Stimulated activated CD8-positive, alpha-beta memory T cell treated with anti-CD3 and anti-CD28 coated beads, Interleukin-4, amount 100 ng/mL, for 48 hours (primary cell): ENCODE results near the gene TBPL2.
"Not testable (repeated sequence)": the region's sequence is repeated elsewhere in the genome, so short reads cannot be mapped to it uniquely, and the experiment has no call there.

Source experiments
- DNase-seq: peaks from one replicate; pipeline ENCODE4 v3.0.0-alpha.2; 2020

TBPL2 gene

GRCh38 chr14:55399852-55400251 lies 40.6 kb downstream of the TBPL2 start:
- no peak for DNase-seq

DNA sequence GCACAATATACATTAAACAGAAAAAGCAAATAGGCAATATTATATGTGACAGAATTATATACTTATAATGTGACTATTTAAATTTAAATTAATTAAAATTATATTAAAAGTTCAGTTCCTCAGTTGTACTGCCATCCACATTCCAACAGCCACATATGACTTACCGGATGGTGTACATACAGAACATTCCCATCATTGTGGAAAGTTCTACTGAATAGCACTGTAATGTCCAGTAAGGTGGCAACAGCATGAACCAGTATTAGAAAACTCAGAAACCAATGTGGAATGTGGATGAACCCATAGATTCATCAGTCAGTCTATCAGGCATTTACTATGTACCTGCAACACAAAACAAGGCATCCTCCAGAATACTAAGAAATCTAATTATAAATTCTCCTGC lies 41.2 kb downstream of the TBPL2 start:
- no peak for DNase-seq

DNA sequence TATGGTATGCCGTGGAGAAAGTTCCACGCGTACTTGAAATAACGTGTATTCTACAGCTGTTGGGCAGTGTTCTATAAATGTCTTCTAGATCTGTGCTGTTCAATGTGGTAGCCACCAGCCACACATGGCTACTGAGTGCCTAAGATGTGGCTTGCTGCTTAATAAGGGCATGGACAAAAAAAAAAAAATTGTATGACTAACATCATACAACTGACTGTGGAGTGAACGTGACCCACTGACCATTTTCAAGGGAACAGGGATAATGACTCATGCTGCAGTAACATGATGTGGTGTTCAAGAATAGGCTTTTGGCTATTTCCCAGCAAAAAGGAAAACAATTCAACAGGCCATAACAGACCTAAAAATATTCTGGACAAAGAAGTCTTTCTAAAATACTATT lies 41.7 kb downstream of the TBPL2 start:
- no peak for DNase-seq

DNA sequence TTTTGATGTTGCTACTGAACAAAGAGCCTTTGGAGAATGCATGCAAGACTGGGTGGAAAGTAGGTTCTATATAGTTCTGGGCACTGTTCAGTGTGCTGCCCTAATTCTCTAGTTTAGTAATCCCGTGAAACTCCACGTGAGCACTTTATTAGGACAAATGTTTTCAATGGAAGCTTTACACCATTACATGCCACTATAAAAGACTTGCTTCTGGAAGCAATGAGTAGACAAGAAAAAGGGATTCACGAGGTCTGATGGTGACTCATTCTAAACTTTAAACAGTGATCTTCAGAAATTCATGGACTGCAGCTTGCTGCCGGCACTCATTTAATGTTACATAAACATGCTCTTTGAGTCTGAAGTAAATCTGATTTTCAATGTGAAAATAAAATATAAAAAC lies 51.1 kb downstream of the TBPL2 start:
- DNase-seq: no peak

DNA sequence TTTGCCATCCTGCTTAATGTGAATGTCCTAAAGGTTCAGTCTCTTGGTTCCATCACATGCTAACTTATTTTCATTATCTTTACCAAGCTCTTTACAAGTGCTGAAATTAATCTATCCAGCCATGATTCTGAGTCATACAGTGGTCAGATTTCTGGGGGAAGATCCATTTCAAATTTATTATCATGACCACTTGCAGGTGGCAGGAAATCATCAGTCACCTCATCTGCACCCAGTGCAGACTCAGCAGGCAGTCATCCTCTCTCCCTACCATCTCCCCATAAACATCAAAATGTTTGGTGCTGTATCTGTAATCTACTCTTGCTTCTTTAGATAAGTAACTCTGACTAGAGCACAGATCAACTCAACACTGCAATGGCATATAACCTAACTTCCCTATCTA lies 52.3 kb downstream of the TBPL2 start:
- no peak for DNase-seq

GRCh38 chr14:55387121-55387520 lies 53.3 kb downstream of the TBPL2 start:
- no peak for DNase-seq

GRCh38 chr14:55386037-55386808 lies 54.2 kb downstream of the TBPL2 start:
- peak; percentile 29 for DNase-seq

DNA sequence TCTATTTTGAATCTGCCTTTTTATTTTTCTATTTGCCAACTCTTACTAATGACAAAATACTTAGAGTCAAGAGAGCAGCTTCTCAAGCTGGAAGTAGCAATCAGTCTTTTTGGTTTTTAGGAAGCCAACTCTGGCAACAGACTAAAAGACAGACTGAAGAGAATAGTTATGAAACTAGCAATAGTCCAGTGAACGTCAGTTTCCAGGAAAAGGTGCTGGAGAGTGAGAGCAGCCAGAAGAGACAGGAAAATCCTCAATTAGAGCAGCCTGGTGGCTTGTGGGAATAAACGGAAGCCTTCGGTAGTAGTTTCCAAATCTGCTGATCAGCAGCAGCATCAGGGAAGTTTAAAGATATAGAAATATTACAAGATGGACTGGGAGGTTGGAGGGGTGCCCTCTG lies 55.9 kb downstream of the TBPL2 start:
- no peak for DNase-seq

DNA sequence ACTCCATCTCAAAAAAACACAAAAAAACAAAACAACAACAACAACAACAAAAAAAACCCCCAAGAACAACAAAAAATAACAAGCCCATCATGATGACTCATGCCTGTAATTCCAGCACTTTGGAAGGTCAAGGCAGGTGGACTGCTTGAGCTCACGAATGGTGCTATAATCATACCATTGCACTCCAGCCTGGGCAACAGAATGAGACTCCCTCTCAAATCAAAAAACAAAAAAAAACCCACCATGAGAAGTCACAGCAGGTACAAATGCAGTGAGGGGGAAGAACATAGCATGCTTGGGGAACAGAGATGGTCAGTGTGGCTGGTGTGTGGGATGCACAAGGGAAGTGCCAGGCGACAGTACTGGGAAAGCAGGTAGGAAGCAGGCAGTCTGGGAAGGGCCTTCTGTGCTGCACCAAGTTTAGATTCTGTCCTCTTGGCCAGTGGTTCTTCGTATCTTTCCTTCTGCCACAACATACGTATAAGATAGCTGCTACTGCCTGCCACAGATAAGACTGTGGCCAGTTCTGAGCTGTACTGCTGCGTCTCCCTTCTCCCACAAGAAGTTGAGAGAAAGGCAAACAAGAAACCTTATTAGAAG lies 56.8 kb downstream of the TBPL2 start:
- DNase-seq: no peak

DNA sequence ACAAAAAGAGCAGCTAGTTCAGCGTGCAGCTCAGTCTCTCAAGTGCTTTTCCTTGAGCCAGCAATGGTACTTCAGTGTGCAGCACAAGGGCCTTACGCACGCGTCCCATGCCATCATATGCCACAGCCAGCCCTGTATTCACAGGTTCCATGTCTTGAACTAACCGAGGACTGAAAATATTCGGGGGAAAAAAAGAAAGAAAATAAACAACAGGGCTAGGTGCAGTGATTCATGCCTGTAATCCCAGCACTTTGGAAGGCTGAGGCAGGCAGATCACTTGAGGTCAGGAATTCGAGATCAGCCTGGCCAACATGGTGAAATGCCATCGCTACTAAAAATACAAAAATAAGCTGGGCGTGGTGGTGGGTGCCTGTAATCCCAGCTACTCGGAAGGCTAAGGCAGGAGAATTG lies 57.4 kb downstream of the TBPL2 start:
- DNase-seq: not testable (repeated sequence)

GRCh38 chr14:55382483-55382882 lies 57.9 kb downstream of the TBPL2 start:
- no peak for DNase-seq

DNA sequence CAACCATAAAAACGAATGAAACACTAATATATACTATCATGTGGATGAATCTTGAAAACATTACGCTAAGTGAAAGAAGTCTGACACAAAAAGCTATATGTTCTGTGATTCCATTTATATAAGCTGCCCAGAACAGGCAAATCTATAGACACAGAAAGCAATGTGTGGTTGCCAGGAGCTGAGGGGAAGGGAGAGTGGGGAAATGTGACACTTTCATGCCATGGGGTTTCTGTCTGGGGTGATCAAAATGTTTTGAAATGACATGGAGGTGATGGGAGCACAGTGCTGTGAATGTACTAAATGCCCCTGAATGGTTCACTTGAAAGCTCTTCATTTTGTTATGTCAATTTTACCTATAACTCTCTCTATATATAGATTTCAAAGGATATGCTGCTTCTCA lies 58.9 kb downstream of the TBPL2 start:
- no peak for DNase-seq

DNA sequence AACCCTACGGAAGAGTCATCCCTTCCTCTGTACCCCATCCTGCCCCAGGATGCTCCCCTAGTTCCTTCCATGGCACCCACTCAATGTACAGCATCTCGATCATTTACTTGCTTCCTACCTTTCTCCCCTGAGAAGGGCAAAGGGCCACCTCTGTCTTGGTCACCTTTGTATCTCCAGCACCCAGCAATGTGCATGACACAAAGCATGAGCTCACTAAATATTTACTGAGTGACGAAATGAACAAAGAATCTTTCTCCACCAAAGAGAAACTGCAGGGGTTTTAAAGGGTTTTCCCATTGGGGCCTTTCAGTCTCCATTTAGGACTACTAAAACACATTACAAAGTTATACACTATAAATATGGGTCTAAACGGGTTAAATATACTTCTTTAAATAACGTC lies 59.4 kb downstream of the TBPL2 start:
- DNase-seq: no peak

DNA sequence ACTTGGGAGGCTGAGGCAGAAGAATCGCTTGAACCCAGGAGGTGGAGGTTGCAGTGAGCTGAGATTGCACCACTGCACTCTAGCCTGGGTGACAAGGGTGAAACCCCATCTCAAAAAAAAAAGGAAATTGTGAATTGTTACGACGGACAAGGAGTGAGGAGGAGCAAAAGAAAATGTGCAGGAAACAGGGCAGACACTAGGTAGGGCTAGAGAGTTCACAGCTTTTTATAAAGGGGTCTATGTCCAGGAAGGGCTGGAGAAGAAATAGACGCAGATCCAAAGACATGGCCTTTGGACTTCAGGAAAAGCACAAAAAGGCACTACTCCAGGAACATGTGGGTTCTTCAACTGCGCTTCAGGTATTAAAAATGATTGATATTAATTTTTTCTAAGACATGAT lies 63.2 kb downstream of the TBPL2 start:
- no peak for DNase-seq

GRCh38 chr14:55374771-55375170 lies 65.6 kb downstream of the TBPL2 start:
- DNase-seq: no peak

- no peak for DNase-seq
These were observed 66.4 kb downstream of the TBPL2 start for GRCh38 chr14:55373784-55374705.

DNA sequence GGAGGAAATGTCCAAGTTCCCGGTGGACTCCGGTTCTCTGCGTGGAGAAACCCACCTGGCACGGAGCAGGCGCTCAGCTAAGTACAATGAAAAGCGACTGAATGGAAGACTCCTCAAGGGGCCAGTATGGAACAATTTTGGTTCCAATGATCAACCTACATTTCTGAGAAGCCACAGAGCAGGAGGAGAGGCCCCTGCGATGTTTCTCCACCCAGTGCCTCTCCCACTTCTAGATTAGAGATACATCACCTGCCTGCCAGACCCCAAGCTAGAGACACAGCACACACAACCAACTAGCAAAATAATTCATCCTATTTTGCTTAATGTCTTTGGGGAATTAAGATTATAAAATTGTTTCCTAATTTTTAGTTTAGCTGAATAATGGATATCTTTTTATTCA lies 67.6 kb downstream of the TBPL2 start:
- no peak for DNase-seq

- no peak for DNase-seq
These were observed 68.0 kb downstream of the TBPL2 start for GRCh38 chr14:55372423-55372822.

DNA sequence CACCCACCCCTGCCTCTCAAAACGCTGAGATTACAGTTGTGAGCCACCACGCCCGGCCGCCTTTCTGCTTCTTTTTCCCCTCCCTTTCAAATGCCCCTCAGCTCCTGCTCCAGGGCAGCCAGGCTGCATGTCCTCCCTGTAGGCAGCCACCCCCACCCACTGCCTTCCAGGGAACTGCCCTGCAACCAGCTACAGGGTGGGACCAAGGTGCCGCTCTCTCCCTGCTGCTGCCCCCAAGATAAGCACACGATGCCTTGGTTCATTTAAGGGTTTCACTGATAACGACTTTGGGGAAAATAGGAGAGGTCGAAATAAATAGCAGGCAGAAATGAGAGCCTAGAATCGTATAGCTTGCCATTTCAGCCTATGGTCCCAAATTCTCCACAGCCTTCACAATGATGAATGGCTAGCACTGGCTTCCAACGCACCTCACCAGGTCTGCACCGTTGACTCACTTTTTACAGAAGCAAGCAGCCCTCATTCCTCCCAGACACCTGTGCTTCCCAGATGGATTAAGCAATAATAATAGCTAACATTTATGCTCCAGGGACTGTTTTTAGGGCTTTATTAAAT lies 69.4 kb downstream of the TBPL2 start:
- DNase-seq: no peak

DNA sequence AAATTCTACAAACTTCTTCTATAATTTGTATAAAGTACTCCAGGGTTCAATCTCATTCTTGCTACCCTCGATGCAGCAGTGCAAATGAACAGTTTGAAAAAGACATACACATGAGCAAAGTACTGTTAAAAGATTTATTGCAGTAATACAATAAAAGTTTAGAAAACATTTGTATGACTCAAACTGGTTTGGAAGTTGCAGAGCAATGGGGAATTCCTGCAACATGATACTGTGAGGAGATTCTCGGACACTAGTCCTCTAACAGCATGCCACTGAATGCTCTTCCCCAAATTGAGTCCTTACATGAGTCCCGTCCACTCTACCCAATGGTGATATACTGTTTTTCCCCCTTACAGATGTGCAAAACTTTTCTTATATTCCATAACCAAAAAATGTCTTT lies 74.1 kb downstream of the TBPL2 start:
- DNase-seq: no peak
